Immature natural killer cell (primary cell): ENCODE data around the gene HOXB1. TPM values are rescaled to one million over a fixed set of nuclear protein-coding genes. Genes with fewer than 3 reads are reported as not detected.
A peak's percentile ranks its signal among the peaks of the same experiment; 100 is the strongest.

ENCODE experiments used
- DNase-seq, 3 donors: peaks; one replicate each; pipeline ENCODE4 v3.0.0; 2022; ENCODE audit warnings: mixed read lengths in 1 of 3
- H3K27ac Mint-ChIP-seq, 6 donors: one replicate each; pipeline ENCODE4 v1.8.0; 2020; ENCODE audit warnings: mixed read lengths in 6 of 6, mild to moderate bottlenecking in 5 of 6, inconsistent platforms in 4 of 6, moderate library complexity in 3 of 6
- H3K27me3 Mint-ChIP-seq, 3 donors: one replicate each; pipeline ENCODE4 v1.8.0; 2020 to 2021; ENCODE audit warnings: low read depth in 3 of 3, mild to moderate bottlenecking in 3 of 3, mixed read lengths in 3 of 3, moderate library complexity in 3 of 3, inconsistent platforms in 1 of 3
- H3K36me3 Mint-ChIP-seq, 3 donors: one replicate each; pipeline ENCODE4 v1.8.0; 2020; ENCODE audit warnings: mixed read lengths in 3 of 3, inconsistent platforms in 2 of 3, mild to moderate bottlenecking in 2 of 3
- H3K4me1 Mint-ChIP-seq, 2 donors: one replicate each; pipeline ENCODE4 v1.8.0; 2020; ENCODE audit warnings: inconsistent platforms in 2 of 2, mild to moderate bottlenecking in 2 of 2, mixed read lengths in 2 of 2, moderate library complexity in 1 of 2
- H3K4me3 Mint-ChIP-seq, 5 donors: one replicate each; pipeline ENCODE4 v1.8.0; 2020; ENCODE audit warnings: mild to moderate bottlenecking in 5 of 5, mixed read lengths in 5 of 5, inconsistent platforms in 3 of 5, moderate library complexity in 3 of 5
- H3K9me3 Mint-ChIP-seq, 6 donors: one replicate each; pipeline ENCODE4 v1.8.0; 2020; ENCODE audit warnings: mild to moderate bottlenecking in 6 of 6, mixed read lengths in 6 of 6, inconsistent platforms in 4 of 6, moderate library complexity in 3 of 6
- polyA plus RNA-seq, 3 donors: library from polyadenylated mRNA; unstranded; fragments of 300-500 nt; fragmentation: Illumina TruSeq; gene quantifications; one replicate each; pipeline ENCODE4 v1.2.3, GENCODE V29; 2021

Gene HOXB1
- polyA plus RNA-seq, 3 donors from 2014 or later: not detected

GRCh38 chr17:48571024-48571818, 40.4 kb upstream of the HOXB1 start:
- no peak overlapping the region for H3K4me3 Mint-ChIP-seq
- peaks cover 23 to 36% of the 10 kb centered on the region in 2 donors for H3K4me1 Mint-ChIP-seq
- H3K27ac Mint-ChIP-seq: peak overlapping the region in 2 of 6 donors; percentile 18 to 52
- H3K36me3 Mint-ChIP-seq: peaks cover 0 to 17% (median 7%) of the 10 kb centered on the region in 3 donors
- no peaks in the 10 kb centered on the region for H3K9me3 Mint-ChIP-seq
- DNase-seq: no peak
- peaks cover 0 to 4% (median 0%) of the 10 kb centered on the region in 3 donors for H3K27me3 Mint-ChIP-seq

GRCh38 chr17:48570325-48571023, 39.7 kb upstream of the HOXB1 start:
- H3K4me1 Mint-ChIP-seq: peaks cover 18 to 29% of the 10 kb centered on the region in 2 donors
- H3K27me3 Mint-ChIP-seq: peaks cover 0 to 3% (median 0%) of the 10 kb centered on the region in 3 donors
- H3K4me3 Mint-ChIP-seq: no peak overlapping the region
- H3K36me3 Mint-ChIP-seq: peaks cover 0 to 17% (median 7%) of the 10 kb centered on the region in 3 donors
- H3K9me3 Mint-ChIP-seq: no peaks in the 10 kb centered on the region
- no peak for DNase-seq
- H3K27ac Mint-ChIP-seq: no peak overlapping the region

GRCh38 chr17:48569674-48570324, 39.0 kb upstream of the HOXB1 start:
- DNase-seq: no peak
- H3K4me1 Mint-ChIP-seq: peaks cover 18 to 22% of the 10 kb centered on the region in 2 donors
- peaks cover under 1 to 3% (median under 1%) of the 10 kb centered on the region in 3 donors for H3K27me3 Mint-ChIP-seq
- H3K4me3 Mint-ChIP-seq: no peak overlapping the region
- H3K36me3 Mint-ChIP-seq: peaks cover 0 to 19% (median 7%) of the 10 kb centered on the region in 3 donors
- no peaks in the 10 kb centered on the region for H3K9me3 Mint-ChIP-seq
- H3K27ac Mint-ChIP-seq: no peak overlapping the region

- Mint-ChIP-seq H3K27me3 (peaks cover 2 to 5% (median 4%) of the 10 kb centered on the region in 3 donors), H3K4me3 (no peak overlapping the region), H3K36me3 (peaks cover 0 to 22% (median 7%) of the 10 kb centered on the region in 3 donors), H3K4me1 (peaks cover 14 to 16% of the 10 kb centered on the region in 2 donors), H3K27ac (no peak overlapping the region), H3K9me3 (no peaks in the 10 kb centered on the region)
- DNase-seq: no peak
Observed at GRCh38 chr17:48569240-48569582, 38.4 kb upstream of the HOXB1 start.

- Mint-ChIP-seq H3K9me3 (no peaks in the 10 kb centered on the region), H3K27me3 (peaks cover 2 to 5% (median 4%) of the 10 kb centered on the region in 3 donors), H3K4me3 (no peak overlapping the region), H3K27ac (no peak overlapping the region), H3K4me1 (peaks cover 11 to 13% of the 10 kb centered on the region in 2 donors), H3K36me3 (peaks cover 0 to 22% (median 7%) of the 10 kb centered on the region in 3 donors)
- no peak for DNase-seq
Observed at GRCh38 chr17:48568499-48569239, 37.9 kb upstream of the HOXB1 start.

GRCh38 chr17:48567646-48568354, 37.0 kb upstream of the HOXB1 start:
- Mint-ChIP-seq H3K36me3 (peaks cover 0 to 22% (median 12%) of the 10 kb centered on the region in 3 donors), H3K9me3 (no peaks in the 10 kb centered on the region), H3K4me3 (no peak overlapping the region), H3K4me1 (peaks cover 3 to 7% of the 10 kb centered on the region in 2 donors), H3K27ac (no peak overlapping the region), H3K27me3 (peaks cover 2 to 5% (median 4%) of the 10 kb centered on the region in 3 donors)
- DNase-seq: no peak

GRCh38 chr17:48567209-48567608, 36.4 kb upstream of the HOXB1 start:
- Mint-ChIP-seq H3K4me1 (peaks cover 7 to 11% of the 10 kb centered on the region in 2 donors), H3K27ac (no peak overlapping the region), H3K27me3 (peaks cover 2 to 5% (median 4%) of the 10 kb centered on the region in 3 donors), H3K9me3 (no peaks in the 10 kb centered on the region), H3K4me3 (no peak overlapping the region), H3K36me3 (peaks cover 0 to 22% (median 12%) of the 10 kb centered on the region in 3 donors)
- no peak for DNase-seq

GRCh38 chr17:48566717-48567116, 35.9 kb upstream of the HOXB1 start:
- no peak overlapping the region for H3K27ac Mint-ChIP-seq
- H3K4me3 Mint-ChIP-seq: no peak overlapping the region
- H3K4me1 Mint-ChIP-seq: peaks cover 12 to 16% of the 10 kb centered on the region in 2 donors
- no peak for DNase-seq
- H3K9me3 Mint-ChIP-seq: no peaks in the 10 kb centered on the region
- peaks cover 0 to 23% (median 9%) of the 10 kb centered on the region in 3 donors for H3K36me3 Mint-ChIP-seq
- peaks cover 2 to 5% (median 4%) of the 10 kb centered on the region in 3 donors for H3K27me3 Mint-ChIP-seq

GRCh38 chr17:48565925-48566710, 35.3 kb upstream of the HOXB1 start:
- H3K9me3 Mint-ChIP-seq: no peaks in the 10 kb centered on the region
- no peak overlapping the region for H3K4me3 Mint-ChIP-seq
- H3K4me1 Mint-ChIP-seq: peaks cover 18 to 22% of the 10 kb centered on the region in 2 donors
- peaks cover 2 to 4% (median 3%) of the 10 kb centered on the region in 3 donors for H3K27me3 Mint-ChIP-seq
- no peak for DNase-seq
- no peak overlapping the region for H3K27ac Mint-ChIP-seq
- H3K36me3 Mint-ChIP-seq: peaks cover 0 to 19% (median 5%) of the 10 kb centered on the region in 3 donors

- Mint-ChIP-seq H3K4me1 (peaks cover 22 to 23% of the 10 kb centered on the region in 2 donors), H3K27ac (no peak overlapping the region), H3K27me3 (peaks cover 2 to 6% (median 3%) of the 10 kb centered on the region in 3 donors), H3K9me3 (no peaks in the 10 kb centered on the region), H3K4me3 (no peak overlapping the region), H3K36me3 (peaks cover 0 to 19% (median 5%) of the 10 kb centered on the region in 3 donors)
- DNase-seq: no peak
Observed at GRCh38 chr17:48565022-48565554, 34.3 kb upstream of the HOXB1 start.

GRCh38 chr17:48564188-48565021, 33.6 kb upstream of the HOXB1 start:
- Mint-ChIP-seq H3K27me3 (peaks cover 2 to 6% (median 3%) of the 10 kb centered on the region in 3 donors), H3K27ac (no peak overlapping the region), H3K36me3 (peaks cover 0 to 15% (median 5%) of the 10 kb centered on the region in 3 donors), H3K4me1 (peaks cover 22 to 23% of the 10 kb centered on the region in 2 donors), H3K9me3 (no peaks in the 10 kb centered on the region), H3K4me3 (peak overlapping the region in 2 of 5 donors; percentile 9 to 44)
- DNase-seq: no peak
